ENCODE results near the gene ZNF827. TPM values are rescaled to one million over a fixed set of nuclear protein-coding genes. Genes with fewer than 3 reads are reported as not detected.

The ZNF827 gene
- total and polyA plus RNA-seq, 2 experiments from 2014 or later: 20.3 to 33.1 TPM

- TF ChIP-seq ETS1 (IDR thresholded peaks at IDR 0.05): no peak
- no peak for TF ChIP-seq ZNF114 (CRISPR knock-in tag; IDR thresholded peaks at IDR 0.05)
- TF ChIP-seq EZH2phosphoT487 (IDR thresholded peaks at IDR 0.05; ENCODE audit: unreplicated experiment): no peak
These were observed 79.2 kb downstream of the ZNF827 start (continued) for GRCh38 chr4:145859426-145859825.

GRCh38 chr4:145852256-145852839 lies 86.3 kb downstream of the ZNF827 start:
- H3K4me3 ChIP-seq: no peak overlapping the region
- 0 out of 2 replicates have a peak, but pooled peaks cover 12% of the 10 kb centered on the region for H3K9me2 ChIP-seq (ENCODE audit: insufficient read depth)
- no peaks in the 10 kb centered on the region; the same call in 1 of the 2 replicates for H3K4me1 ChIP-seq (ENCODE audit: insufficient read depth)
- no peak overlapping the region for H3K4me3 Mint-ChIP-seq
- H2AFZ ChIP-seq: no peak overlapping the region
- peak overlapping the region; percentile 75 for H3K27ac Mint-ChIP-seq
- H3K79me2 ChIP-seq (replicated peaks; ENCODE audit: insufficient read depth): peaks cover 23% of the 10 kb centered on the region
- no peak for ATAC-seq
- no peaks in the 10 kb centered on the region for H3K27me3 ChIP-seq (ENCODE audit: insufficient read depth)
- H3K36me3 Mint-ChIP-seq (ENCODE audit: low read depth): peaks cover 25% of the 10 kb centered on the region
- DNase-seq (ENCODE audit: low spot score): no peak
- H3K27ac ChIP-seq (ENCODE audit: low read depth): no peak overlapping the region
- no peaks in the 10 kb centered on the region for H4K20me1 ChIP-seq (replicated peaks; ENCODE audit: insufficient read depth)
- TF ChIP-seq ZNF114 (CRISPR knock-in tag; IDR thresholded peaks at IDR 0.05) (no peak), STAT1 (IDR thresholded peaks at IDR 0.05; ENCODE audit: unreplicated experiment) (no peak), NANOG (IDR thresholded peaks at IDR 0.05; ENCODE audit: borderline replicate concordance) (no peak), EZH2phosphoT487 (IDR thresholded peaks at IDR 0.05; ENCODE audit: unreplicated experiment) (no peak), ZNF462 (CRISPR knock-in tag; IDR thresholded peaks at IDR 0.05) (no peak), ZNF331 (CRISPR knock-in tag; IDR thresholded peaks at IDR 0.05; ENCODE audit: low read depth) (no peak), CTCF (conservative IDR thresholded peaks at IDR 0.05; ENCODE audit: low read depth in 2 of 2) (no peak), EZH2 (IDR thresholded peaks at IDR 0.05; ENCODE audit: low read depth, unreplicated experiment) (no peak), CREB1 (CRISPR knock-in tag; IDR thresholded peaks at IDR 0.05; ENCODE audit: low read depth) (no peak), ETS1 (IDR thresholded peaks at IDR 0.05) (no peak), JUNB (IDR thresholded peaks at IDR 0.05; ENCODE audit: unreplicated experiment) (no peak)
- H3K4me2 ChIP-seq: no peak overlapping the region
- peaks cover 16% of the 10 kb centered on the region for H3K4me1 Mint-ChIP-seq
- peaks cover 1% of the 10 kb centered on the region for H3K27me3 Mint-ChIP-seq (ENCODE audit: insufficient read depth, low read depth, poor library complexity)
- H3F3A ChIP-seq (replicated peaks; ENCODE audit: low read depth): no peaks in the 10 kb centered on the region
- no peaks in the 10 kb centered on the region for H3K9me3 Mint-ChIP-seq
- no peaks in the 10 kb centered on the region; the same call in 1 of the 2 replicates for H3K36me3 ChIP-seq (ENCODE audit: insufficient read depth)

Data from GM23338 (cell line).